ENCODE results near the gene TNPO3.

Gene TNPO3

GRCh38 chr7:128931965-128932861 is 122.7 kb downstream of the TNPO3 start:
- no peak for TF ChIP-seq CTCF (IDR thresholded peaks at IDR 0.05)

GRCh38 chr7:128931190-128931798 is 123.6 kb downstream of the TNPO3 start:
- TF ChIP-seq CTCF (IDR thresholded peaks at IDR 0.05), result no peak

GRCh38 chr7:128928882-128929788 is 125.8 kb downstream of the TNPO3 start:
- no peak for TF ChIP-seq CTCF (IDR thresholded peaks at IDR 0.05)

- no peak for TF ChIP-seq CTCF (IDR thresholded peaks at IDR 0.05)
These were observed 126.6 kb downstream of the TNPO3 start for GRCh38 chr7:128928159-128928813.

- TF ChIP-seq CTCF (IDR thresholded peaks at IDR 0.05), result no peak
These were observed 130.0 kb downstream of the TNPO3 start for GRCh38 chr7:128924707-128925588.

- no peak for TF ChIP-seq CTCF (IDR thresholded peaks at IDR 0.05)
These were observed 131.5 kb downstream of the TNPO3 start for GRCh38 chr7:128923411-128923800.

Data from LNCAP (cell line).